HepG2 (cell line): ENCODE data around the gene IKZF4. TPM values are rescaled to one million over a fixed set of nuclear protein-coding genes. Genes with fewer than 3 reads are reported as not detected.

Experiments
- MTA3 ChIP-seq: sonication (generic); formaldehyde crosslinking; IDR thresholded peaks from 2 replicates; pipeline ENCODE4 v1.4.0; 2020; ENCODE audit warnings: missing genetic modification reagents
- POLR2G ChIP-seq: fragments of 200-400 bp; formaldehyde crosslinking; IDR thresholded peaks from 2 replicates; pipeline ENCODE4 v1.6.1; 2018; ENCODE audit warnings: mild to moderate bottlenecking, low read depth, low read length, moderate library complexity
- RBM22 ChIP-seq: fragments of 200-400 bp; formaldehyde crosslinking; optimal IDR thresholded peaks from 2 replicates; pipeline ENCODE3; 2017; ENCODE audit warnings: mild to moderate bottlenecking, low read length, moderate library complexity
- TBX2 ChIP-seq: sonication (generic); formaldehyde crosslinking; IDR thresholded peaks from 2 replicates; pipeline ENCODE4 v1.5.0; 2020; ENCODE audit warnings: missing genetic modification reagents, mild to moderate bottlenecking, borderline replicate concordance
- ZFP36L1 ChIP-seq: sonication (generic); formaldehyde crosslinking; IDR thresholded peaks from 2 replicates; pipeline ENCODE4 v1.8.0; 2022; ENCODE audit warnings: mild to moderate bottlenecking, missing genetic modification reagents, moderate library complexity
- ZNF160 ChIP-seq: sonication (generic); formaldehyde crosslinking; IDR thresholded peaks from 2 replicates; pipeline ENCODE4 v1.8.0; 2022; ENCODE audit warnings: mild to moderate bottlenecking, inconsistent platforms, missing genetic modification reagents
- ZNF274 ChIP-seq: sonication (generic); formaldehyde crosslinking; IDR thresholded peaks from 2 replicates; pipeline ENCODE4 v1.5.1; 2020; ENCODE audit warnings: mild to moderate bottlenecking, missing genetic modification reagents
- ZNF337 ChIP-seq: sonication (generic); formaldehyde crosslinking; IDR thresholded peaks from 2 replicates; pipeline ENCODE4 v1.5.1; 2020; ENCODE audit warnings: missing genetic modification reagents, low read depth, mild to moderate bottlenecking, borderline replicate concordance
- ZNF382 ChIP-seq: sonication (generic); formaldehyde crosslinking; IDR thresholded peaks from 2 replicates; pipeline ENCODE4 v1.5.0; 2020; ENCODE audit warnings: missing genetic modification reagents, mild to moderate bottlenecking, borderline replicate concordance
- ZNF432 ChIP-seq: sonication (generic); formaldehyde crosslinking; IDR thresholded peaks from 2 replicates; pipeline ENCODE4 v1.5.0; 2020; ENCODE audit warnings: missing genetic modification reagents, mild to moderate bottlenecking, borderline replicate concordance
- ZNF460 ChIP-seq: sonication (generic); formaldehyde crosslinking; IDR thresholded peaks from 2 replicates; pipeline ENCODE4 v1.5.1; 2020; ENCODE audit warnings: missing genetic modification reagents, mild to moderate bottlenecking, borderline replicate concordance
- ZNF614 ChIP-seq: IDR thresholded peaks from 2 replicates; pipeline ENCODE4 v1.6.1; 2018; ENCODE audit warnings: missing biosample characterization, missing genetic modification reagents, inconsistent platforms, borderline replicate concordance
- ZNF773 ChIP-seq: sonication (generic); formaldehyde crosslinking; IDR thresholded peaks from 2 replicates; pipeline ENCODE4 v1.4.0; 2020; ENCODE audit warnings: missing genetic modification reagents, borderline replicate concordance
- polyA plus RNA-seq, 8 experiments: library from polyadenylated mRNA; depleted of rRNA in 3 of 8; stranded (reverse) in 7 of 8; unstranded in 1 of 8; fragments of >200 nt; fragmentation: Illumina TruSeq in 4 of 8; extraction: Trizol in 4 of 8; gene quantifications; 2 replicates each; pipeline versions ENCODE4 v1.2.1 to v1.2.3, GENCODE V29; 2011 to 2016; ENCODE audit warnings: low read depth in 4 of 8, missing spikeins in 1 of 8, mixed read lengths in 1 of 8; ENCODE audit not compliant: insufficient read depth in 1 of 8
- total RNA-seq, 5 experiments: library from RNA; depleted of rRNA; stranded (reverse); fragments of >200 nt; fragmentation: Illumina TruSeq; extraction: Trizol; gene quantifications; 2 replicates each; pipeline ENCODE4 v1.2.3, GENCODE V29; 2016; ENCODE audit warnings: low read depth in 1 of 5
- TF ChIP-seq, protein P1 (sequence below): sonication (generic); formaldehyde crosslinking; IDR thresholded peaks from 2 replicates; pipeline ENCODE4 v1.8.1; 2023; ENCODE audit warnings: mild to moderate bottlenecking, missing genetic modification reagents
- TF ChIP-seq, protein P2 (sequence below): IDR thresholded peaks from 2 replicates; pipeline ENCODE4 v1.6.1; 2016; ENCODE audit warnings: control low read depth
- TF ChIP-seq, protein P3 (sequence below): sonication (generic); formaldehyde crosslinking; IDR thresholded peaks from 2 replicates; pipeline ENCODE4 v1.4.0; 2020; ENCODE audit warnings: missing genetic modification reagents
- TF ChIP-seq, protein P4 (sequence below): sonication (generic); formaldehyde crosslinking; IDR thresholded peaks from 2 replicates; pipeline ENCODE4 v1.4.0; 2020; ENCODE audit warnings: missing genetic modification reagents
- TF ChIP-seq, protein P5 (sequence below): sonication (generic); formaldehyde crosslinking; IDR thresholded peaks from 2 replicates; pipeline ENCODE4 v1.4.0; 2020; ENCODE audit warnings: mild to moderate bottlenecking, missing genetic modification reagents
- TF ChIP-seq, protein P6 (sequence below): IDR thresholded peaks from 2 replicates; pipeline ENCODE4 v1.6.1; 2018; ENCODE audit warnings: missing genetic modification reagents, mild to moderate bottlenecking, missing compliant biosample characterization

IKZF4 gene
- total and polyA plus RNA-seq, 2 of the 13 experiments (the other 11 are each of a cell fraction or from before 2014, with no cell fraction given): 0.58 to 2.2 TPM

DNA sequence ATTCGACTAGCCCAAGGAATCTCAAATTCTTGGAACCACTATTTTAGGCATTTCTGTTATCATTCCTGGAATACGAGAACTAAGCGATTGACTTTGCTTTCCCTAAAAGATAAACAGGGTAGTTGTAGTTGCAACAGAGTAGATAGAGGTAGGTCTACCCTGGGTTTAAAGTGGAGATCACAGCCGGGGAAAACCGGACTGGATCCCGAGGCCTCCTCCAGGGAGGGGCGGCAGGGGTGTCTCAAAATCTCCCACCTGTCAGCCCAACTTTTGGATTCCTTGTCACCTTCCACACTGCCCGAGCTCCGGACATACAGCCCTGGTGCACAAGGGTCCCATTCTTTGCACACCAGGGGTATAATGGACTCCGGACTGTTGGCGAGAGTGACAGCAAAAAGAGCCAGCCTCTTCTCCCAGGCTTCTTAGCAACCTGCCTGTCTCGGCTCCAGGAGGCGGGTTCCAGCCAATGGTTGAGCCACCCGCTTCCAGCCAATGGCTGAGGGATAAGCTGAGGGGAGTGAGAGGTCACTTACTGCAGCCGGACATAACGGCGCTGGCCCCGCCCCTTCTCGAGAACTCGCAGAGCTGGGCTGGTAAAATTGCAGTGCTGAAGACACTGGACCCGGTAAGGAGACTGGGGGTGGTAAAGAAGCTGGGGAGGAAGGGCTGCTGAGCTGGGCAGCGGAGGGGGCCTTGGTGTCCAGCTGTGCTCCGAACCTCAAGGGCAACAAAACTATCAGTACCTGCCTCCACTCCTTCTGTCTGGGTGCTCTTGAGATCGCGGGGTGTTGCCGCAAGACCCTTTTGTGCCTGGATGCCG, 23.9 kb upstream of the IKZF4 start, which contains the start of gene SUOX (continued):
- TF ChIP-seq MTA3 (CRISPR knock-in tag): no peak
- TF ChIP-seq, protein P1, sequence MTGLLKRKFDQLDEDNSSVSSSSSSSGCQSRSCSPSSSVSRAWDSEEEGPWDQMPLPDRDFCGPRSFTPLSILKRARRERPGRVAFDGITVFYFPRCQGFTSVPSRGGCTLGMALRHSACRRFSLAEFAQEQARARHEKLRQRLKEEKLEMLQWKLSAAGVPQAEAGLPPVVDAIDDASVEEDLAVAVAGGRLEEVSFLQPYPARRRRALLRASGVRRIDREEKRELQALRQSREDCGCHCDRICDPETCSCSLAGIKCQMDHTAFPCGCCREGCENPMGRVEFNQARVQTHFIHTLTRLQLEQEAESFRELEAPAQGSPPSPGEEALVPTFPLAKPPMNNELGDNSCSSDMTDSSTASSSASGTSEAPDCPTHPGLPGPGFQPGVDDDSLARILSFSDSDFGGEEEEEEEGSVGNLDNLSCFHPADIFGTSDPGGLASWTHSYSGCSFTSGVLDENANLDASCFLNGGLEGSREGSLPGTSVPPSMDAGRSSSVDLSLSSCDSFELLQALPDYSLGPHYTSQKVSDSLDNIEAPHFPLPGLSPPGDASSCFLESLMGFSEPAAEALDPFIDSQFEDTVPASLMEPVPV (CRISPR knock-in tag): peak; percentile 65; the same call in 1 of the 2 replicates
- no peak; the same call in 1 of the 2 replicates for TF ChIP-seq ZNF337
- no peak for TF ChIP-seq ZNF460 (CRISPR knock-in tag)
- TF ChIP-seq, protein P2, sequence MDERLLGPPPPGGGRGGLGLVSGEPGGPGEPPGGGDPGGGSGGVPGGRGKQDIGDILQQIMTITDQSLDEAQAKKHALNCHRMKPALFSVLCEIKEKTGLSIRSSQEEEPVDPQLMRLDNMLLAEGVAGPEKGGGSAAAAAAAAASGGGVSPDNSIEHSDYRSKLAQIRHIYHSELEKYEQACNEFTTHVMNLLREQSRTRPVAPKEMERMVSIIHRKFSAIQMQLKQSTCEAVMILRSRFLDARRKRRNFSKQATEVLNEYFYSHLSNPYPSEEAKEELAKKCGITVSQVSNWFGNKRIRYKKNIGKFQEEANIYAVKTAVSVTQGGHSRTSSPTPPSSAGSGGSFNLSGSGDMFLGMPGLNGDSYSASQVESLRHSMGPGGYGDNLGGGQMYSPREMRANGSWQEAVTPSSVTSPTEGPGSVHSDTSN: peak; percentile 88
- TF ChIP-seq ZNF432 (CRISPR knock-in tag): no peak
- peak; percentile 41; the same call in 1 of the 2 replicates for TF ChIP-seq TBX2 (CRISPR knock-in tag)
- TF ChIP-seq POLR2G: peak; percentile 92
- TF ChIP-seq, protein P3, sequence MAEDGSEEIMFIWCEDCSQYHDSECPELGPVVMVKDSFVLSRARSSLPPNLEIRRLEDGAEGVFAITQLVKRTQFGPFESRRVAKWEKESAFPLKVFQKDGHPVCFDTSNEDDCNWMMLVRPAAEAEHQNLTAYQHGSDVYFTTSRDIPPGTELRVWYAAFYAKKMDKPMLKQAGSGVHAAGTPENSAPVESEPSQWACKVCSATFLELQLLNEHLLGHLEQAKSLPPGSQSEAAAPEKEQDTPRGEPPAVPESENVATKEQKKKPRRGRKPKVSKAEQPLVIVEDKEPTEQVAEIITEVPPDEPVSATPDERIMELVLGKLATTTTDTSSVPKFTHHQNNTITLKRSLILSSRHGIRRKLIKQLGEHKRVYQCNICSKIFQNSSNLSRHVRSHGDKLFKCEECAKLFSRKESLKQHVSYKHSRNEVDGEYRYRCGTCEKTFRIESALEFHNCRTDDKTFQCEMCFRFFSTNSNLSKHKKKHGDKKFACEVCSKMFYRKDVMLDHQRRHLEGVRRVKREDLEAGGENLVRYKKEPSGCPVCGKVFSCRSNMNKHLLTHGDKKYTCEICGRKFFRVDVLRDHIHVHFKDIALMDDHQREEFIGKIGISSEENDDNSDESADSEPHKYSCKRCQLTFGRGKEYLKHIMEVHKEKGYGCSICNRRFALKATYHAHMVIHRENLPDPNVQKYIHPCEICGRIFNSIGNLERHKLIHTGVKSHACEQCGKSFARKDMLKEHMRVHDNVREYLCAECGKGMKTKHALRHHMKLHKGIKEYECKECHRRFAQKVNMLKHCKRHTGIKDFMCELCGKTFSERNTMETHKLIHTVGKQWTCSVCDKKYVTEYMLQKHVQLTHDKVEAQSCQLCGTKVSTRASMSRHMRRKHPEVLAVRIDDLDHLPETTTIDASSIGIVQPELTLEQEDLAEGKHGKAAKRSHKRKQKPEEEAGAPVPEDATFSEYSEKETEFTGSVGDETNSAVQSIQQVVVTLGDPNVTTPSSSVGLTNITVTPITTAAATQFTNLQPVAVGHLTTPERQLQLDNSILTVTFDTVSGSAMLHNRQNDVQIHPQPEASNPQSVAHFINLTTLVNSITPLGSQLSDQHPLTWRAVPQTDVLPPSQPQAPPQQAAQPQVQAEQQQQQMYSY (CRISPR knock-in tag): peak; percentile 41; the same call in 1 of the 2 replicates
- TF ChIP-seq ZNF274: peak; percentile 23; the same call in 1 of the 2 replicates
- TF ChIP-seq ZFP36L1: peak; percentile 71; the same call in 1 of the 2 replicates
- no peak for TF ChIP-seq ZNF773 (CRISPR knock-in tag)
- TF ChIP-seq RBM22: peak; percentile 46
- TF ChIP-seq, protein P4, sequence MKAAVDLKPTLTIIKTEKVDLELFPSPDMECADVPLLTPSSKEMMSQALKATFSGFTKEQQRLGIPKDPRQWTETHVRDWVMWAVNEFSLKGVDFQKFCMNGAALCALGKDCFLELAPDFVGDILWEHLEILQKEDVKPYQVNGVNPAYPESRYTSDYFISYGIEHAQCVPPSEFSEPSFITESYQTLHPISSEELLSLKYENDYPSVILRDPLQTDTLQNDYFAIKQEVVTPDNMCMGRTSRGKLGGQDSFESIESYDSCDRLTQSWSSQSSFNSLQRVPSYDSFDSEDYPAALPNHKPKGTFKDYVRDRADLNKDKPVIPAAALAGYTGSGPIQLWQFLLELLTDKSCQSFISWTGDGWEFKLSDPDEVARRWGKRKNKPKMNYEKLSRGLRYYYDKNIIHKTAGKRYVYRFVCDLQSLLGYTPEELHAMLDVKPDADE (CRISPR knock-in tag): no peak
- TF ChIP-seq ZNF614 (CRISPR knock-in tag): no peak
- TF ChIP-seq, protein P5, sequence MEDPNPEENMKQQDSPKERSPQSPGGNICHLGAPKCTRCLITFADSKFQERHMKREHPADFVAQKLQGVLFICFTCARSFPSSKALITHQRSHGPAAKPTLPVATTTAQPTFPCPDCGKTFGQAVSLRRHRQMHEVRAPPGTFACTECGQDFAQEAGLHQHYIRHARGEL: no peak
- TF ChIP-seq ZNF382 (CRISPR knock-in tag): no peak
- TF ChIP-seq, protein P6, sequence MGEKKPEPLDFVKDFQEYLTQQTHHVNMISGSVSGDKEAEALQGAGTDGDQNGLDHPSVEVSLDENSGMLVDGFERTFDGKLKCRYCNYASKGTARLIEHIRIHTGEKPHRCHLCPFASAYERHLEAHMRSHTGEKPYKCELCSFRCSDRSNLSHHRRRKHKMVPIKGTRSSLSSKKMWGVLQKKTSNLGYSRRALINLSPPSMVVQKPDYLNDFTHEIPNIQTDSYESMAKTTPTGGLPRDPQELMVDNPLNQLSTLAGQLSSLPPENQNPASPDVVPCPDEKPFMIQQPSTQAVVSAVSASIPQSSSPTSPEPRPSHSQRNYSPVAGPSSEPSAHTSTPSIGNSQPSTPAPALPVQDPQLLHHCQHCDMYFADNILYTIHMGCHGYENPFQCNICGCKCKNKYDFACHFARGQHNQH (CRISPR knock-in tag): peak; percentile 57; the same call in 1 of the 2 replicates
- TF ChIP-seq ZNF160 (CRISPR knock-in tag): no peak
